ENCODE data around the gene ANKRD28. TPM values are rescaled to one million over a fixed set of nuclear protein-coding genes. Genes with fewer than 3 reads are reported as not detected.

ANKRD28 gene
- total RNA-seq, 1 experiment from 2014 or later: 89.3 TPM

GRCh38 chr3:15723624-15723884, 74.2 kb downstream of the ANKRD28 start:
- H3K4me3 ChIP-seq (ENCODE audit: low read depth in 2 of 2, low read length in 2 of 2): no peak overlapping the region
- H3K27ac ChIP-seq (ENCODE audit: low read length): no peak overlapping the region
- no peaks in the 10 kb centered on the region for H3K9me3 ChIP-seq (ENCODE audit: control insufficient read depth, insufficient read depth, low read depth, low read length)
- CTCF ChIA-PET: interaction anchor here (0.6 kb wide), 1 partner anchor 53 kb away, joined by 8 read pairs; no protein-coding TSS in a partner anchor
- H3K27me3 ChIP-seq (ENCODE audit: control insufficient read depth, insufficient read depth, low read length): no peaks in the 10 kb centered on the region
- no peak for ATAC-seq
- TF ChIP-seq CTCF (IDR thresholded peaks at IDR 0.05): no peak
- TF ChIP-seq TCF7L2 (IDR thresholded peaks at IDR 0.05; ENCODE audit: low read depth, low read length): no peak
- no peak for TF ChIP-seq REST (IDR thresholded peaks at IDR 0.05; ENCODE audit: insufficient read depth in 1 of 2, low read depth in 2 of 2, low read length in 1 of 2)
- TF ChIP-seq SIN3A (IDR thresholded peaks at IDR 0.05; ENCODE audit: borderline replicate concordance, insufficient read depth, low read depth, low read length): no peak
- no peak for DNase-seq (ENCODE audit: low read depth, low spot score)
- no peaks in the 10 kb centered on the region for H3K4me1 ChIP-seq (ENCODE audit: control insufficient read depth, insufficient read depth, low read length)
- BruUV-seq (replicated peaks): no TSS peak
- in situ Hi-C loops (cut with HindIII; ENCODE audit: low pct_unique_long_range_greater_than_20kb, low sequenced_read_pairs) (no loop called here), intact Hi-C loops (cut with micrococcal nuclease; ENCODE audit: unreplicated experiment) (no loop called here)
- POLR2A ChIA-PET: no interaction called here
- peaks cover 19% of the 10 kb centered on the region for H3K36me3 ChIP-seq (ENCODE audit: control insufficient read depth, insufficient read depth, low read length)

GRCh38 chr3:15722877-15723623, 74.7 kb downstream of the ANKRD28 start:
- H3K4me3 ChIP-seq (ENCODE audit: low read depth in 2 of 2, low read length in 2 of 2): no peak overlapping the region
- no peaks in the 10 kb centered on the region for H3K9me3 ChIP-seq (ENCODE audit: control insufficient read depth, insufficient read depth, low read depth, low read length)
- BruUV-seq (replicated peaks): no TSS peak
- intact Hi-C loops (cut with micrococcal nuclease; ENCODE audit: unreplicated experiment): no loop called here
- ChIA-PET POLR2A (no interaction called here), CTCF (interaction anchor here (0.6 kb wide), 1 partner anchor 54 kb away, joined by 8 read pairs; no protein-coding TSS in a partner anchor)
- peak overlapping the region; percentile 3; the same call in 1 of the 2 replicates for H3K27ac ChIP-seq (ENCODE audit: low read length)
- TF ChIP-seq POLR2AphosphoS5 (IDR thresholded peaks at IDR 0.05; ENCODE audit: low read depth, low read length) (no peak), SIN3A (IDR thresholded peaks at IDR 0.05; ENCODE audit: borderline replicate concordance, insufficient read depth, low read depth, low read length) (no peak), TCF7L2 (IDR thresholded peaks at IDR 0.05; ENCODE audit: low read depth, low read length) (no peak), REST (IDR thresholded peaks at IDR 0.05; ENCODE audit: insufficient read depth in 1 of 2, low read depth in 2 of 2, low read length in 1 of 2) (no peak)
- ATAC-seq (no peak), DNase-seq (ENCODE audit: low read depth, low spot score) (no peak)
- H3K36me3 ChIP-seq (ENCODE audit: control insufficient read depth, insufficient read depth, low read length): peaks cover 19% of the 10 kb centered on the region
- no peaks in the 10 kb centered on the region for H3K4me1 ChIP-seq (ENCODE audit: control insufficient read depth, insufficient read depth, low read length)
- H3K27me3 ChIP-seq (ENCODE audit: control insufficient read depth, insufficient read depth, low read length): no peaks in the 10 kb centered on the region
- in situ Hi-C loops (cut with HindIII; ENCODE audit: low pct_unique_long_range_greater_than_20kb, low sequenced_read_pairs): no loop called here
